GM10847 (cell line): Measurements from ENCODE around the gene GMCL2.

ENCODE experiments used
- POLR2A ChIP-seq: IDR thresholded peaks from 2 replicates; pipeline ENCODE4 v1.6.1; 2011; ENCODE audit not compliant: insufficient read length; ENCODE audit errors: extremely low read depth

The GMCL2 gene

GRCh38 chr5:178187014-178187413, at the start of gene GMCL2:
Gene GMCL2, minus strand, starts transcription at chr5:178187371. Its CDS starts 72 bp downstream, at chr5:178187299.
- TF ChIP-seq POLR2A, result no peak

- no peak for TF ChIP-seq POLR2A
These were observed 49.5 kb upstream of the GMCL2 start for GRCh38 chr5:178236679-178237078.

DNA sequence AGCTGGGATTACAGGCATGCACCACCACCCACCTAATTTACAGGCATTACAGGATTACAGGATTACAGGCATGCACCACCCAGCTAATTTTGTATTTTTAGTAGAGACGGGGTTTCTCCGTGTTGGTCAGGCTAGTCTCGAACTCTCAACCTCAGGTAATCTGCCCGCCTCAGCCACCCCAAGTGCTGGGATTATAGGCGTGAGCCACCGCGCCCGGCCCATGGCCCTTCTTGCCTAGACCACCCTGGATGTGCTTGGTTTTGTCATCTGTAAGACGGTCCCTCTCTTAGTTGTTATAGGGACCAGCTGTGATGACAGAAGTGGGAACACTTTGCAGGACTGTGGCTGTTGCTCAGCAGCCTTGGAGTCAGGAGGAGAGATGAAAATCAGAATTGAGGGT, 49.0 kb upstream of the GMCL2 start:
- TF ChIP-seq POLR2A, result no peak

- TF ChIP-seq POLR2A, result no peak
These were observed 48.4 kb upstream of the GMCL2 start for GRCh38 chr5:178235588-178235974.

GRCh38 chr5:178234750-178235587, 47.8 kb upstream of the GMCL2 start:
- TF ChIP-seq POLR2A, result no peak

DNA sequence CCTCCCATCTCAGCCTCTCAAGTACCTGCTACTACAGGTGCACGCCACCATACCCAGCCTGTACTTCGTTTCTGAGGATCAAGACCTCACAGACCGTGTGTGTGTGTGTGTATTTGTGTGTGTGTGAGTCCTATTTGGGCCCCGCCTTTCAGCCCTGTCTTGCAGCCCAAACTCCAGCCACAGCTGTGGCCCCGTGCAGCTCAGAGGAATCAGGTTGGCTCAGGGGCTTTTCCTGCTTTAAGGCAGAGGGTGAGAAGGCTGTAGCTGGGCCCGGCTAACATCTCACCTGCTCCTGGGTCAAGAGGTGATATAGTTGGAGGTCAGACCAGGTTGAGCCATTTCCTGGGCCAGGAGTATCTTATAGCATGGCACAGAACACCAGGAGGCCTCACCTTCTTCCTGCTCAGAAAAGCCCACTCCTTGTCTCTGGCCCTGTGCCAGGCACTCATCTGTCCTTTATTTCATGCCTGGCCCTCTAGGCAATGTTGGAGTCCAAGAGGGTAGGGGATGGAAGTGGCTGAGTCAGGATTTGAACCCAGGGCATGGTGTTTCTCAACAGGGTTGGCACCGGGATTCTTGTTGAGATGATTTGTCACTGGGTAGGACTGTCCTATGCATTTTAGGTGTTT, 47.1 kb upstream of the GMCL2 start:
- TF ChIP-seq POLR2A, result no peak

GRCh38 chr5:178232920-178233429, 45.8 kb upstream of the GMCL2 start:
- no peak for TF ChIP-seq POLR2A

DNA sequence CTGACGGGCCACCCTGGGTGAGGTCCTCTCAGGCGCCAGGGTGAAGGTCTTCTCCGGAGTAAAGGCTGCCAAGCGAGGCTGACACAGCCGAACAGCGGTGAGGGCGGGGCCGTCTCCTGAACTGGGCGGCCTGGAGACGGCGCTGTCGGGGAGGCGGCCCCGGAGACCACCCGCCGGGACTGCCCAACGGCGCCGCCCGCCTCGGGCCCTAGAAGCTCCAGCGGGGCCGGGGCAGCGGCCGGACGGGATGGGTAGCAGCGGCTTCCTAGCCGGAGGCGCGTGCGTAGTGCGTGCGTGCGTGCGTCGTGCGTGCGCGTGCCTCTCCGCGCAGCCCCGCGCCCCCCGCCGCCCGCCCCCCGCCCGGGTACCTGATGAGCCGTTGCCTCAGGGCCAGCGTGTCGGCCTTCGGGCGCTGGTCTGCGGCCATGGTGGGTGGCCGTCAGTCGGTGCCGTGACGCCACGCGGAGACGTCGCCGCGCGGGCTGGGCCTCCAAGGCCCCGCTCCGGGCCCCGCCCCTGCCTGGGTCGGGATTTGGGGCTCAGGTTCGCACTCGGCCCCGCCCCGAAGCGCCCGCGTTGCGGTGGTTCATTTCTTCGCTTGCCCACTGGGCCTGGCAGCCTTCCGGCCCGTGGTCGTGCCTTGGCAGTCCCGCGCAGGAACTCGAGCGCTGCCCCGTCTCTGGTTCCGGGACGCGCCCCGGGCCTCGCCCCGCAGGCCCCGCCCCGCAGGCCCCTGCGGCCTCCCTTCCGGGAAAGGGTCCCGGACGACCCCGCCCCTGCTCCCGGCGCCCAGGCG, 45.2 kb upstream of the GMCL2 start, which contains the start of gene PHYKPL:
PHYKPL (minus strand) TSS at position 679 of the 796 bp plus-strand sequence; CDS start at position 427, 252 bp downstream.
- TF ChIP-seq POLR2A, result peak; percentile 74

DNA sequence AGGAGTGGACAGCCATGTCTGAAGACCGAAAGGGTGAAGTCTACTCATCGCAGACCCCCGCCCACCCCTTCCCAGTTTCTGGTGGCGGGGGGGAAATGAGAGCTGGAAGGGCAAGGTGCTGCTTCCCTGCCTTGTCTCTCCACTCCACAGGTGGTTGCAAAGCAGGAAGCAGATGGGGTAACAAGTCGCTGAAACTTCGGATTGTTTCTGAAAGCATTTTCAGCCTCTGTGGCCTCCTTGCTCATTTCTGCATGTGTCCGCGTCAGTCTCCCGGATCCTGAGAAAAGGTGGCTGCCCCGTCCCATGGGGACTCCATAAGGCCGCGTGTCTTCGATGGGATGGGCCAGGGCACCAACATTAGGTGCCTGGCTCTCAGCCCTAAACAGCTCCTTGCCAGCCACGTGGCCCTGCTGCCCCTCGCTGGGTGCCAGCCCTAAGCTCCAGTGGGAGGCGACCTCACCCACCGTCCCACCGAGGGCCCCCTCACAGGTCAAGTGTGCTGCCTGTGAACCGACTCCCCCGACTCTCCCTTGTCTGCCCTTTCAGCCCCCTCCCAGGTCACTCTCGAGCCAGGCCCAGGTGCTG, 44.5 kb upstream of the GMCL2 start:
- no peak for TF ChIP-seq POLR2A

DNA sequence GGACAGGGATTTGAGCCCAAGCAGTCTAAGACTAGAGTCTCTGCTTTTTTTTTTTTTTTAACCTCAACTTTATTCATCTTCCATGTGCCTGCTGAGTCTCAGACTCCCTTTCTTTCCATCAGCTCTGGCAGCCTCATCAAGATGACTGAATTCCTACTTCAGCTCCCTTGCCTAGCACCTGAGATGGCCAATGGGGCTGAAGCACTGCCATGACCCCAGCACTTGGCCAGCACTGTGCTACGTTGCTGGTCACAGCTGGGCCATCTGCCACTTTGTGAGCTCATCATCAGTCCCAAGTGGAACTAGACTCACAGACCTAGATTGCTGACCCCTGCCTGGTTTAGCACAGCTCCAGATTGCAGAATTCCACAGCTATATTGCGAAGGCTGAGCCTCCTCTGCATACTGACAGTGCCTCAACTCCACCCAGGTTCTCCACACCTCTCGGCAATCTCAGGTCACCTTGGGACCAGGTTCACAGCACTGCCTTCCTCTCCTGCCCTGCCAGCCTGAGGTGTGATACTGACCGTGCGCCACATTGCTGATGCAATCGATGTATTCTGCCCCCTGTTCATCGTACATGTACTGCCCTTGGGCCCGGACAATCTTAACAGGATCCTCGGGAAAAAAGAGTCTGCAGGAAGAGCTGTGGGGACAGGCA, 43.8 kb upstream of the GMCL2 start:
- no peak for TF ChIP-seq POLR2A

- no peak for TF ChIP-seq POLR2A
These were observed 42.7 kb upstream of the GMCL2 start for GRCh38 chr5:178229861-178230260.

DNA sequence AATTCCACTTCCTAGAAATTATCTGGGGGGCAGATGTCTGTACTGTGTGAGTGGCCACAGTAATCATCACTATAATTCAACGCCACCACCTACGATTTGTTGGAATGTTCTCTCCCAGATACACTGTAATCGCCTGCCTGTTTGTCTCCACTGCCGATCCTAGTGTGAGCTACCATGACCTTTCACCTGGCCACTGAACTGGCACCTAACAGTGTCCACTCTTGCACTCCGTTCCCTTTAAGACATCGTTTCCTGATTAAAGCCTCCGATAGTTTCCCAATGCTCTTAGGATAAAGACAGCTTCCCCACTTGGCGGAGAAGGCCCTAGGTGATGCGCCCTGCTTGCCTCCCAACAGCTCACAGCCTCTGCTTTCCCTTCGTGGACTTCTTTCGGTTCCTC, 41.4 kb upstream of the GMCL2 start:
- no peak for TF ChIP-seq POLR2A

DNA sequence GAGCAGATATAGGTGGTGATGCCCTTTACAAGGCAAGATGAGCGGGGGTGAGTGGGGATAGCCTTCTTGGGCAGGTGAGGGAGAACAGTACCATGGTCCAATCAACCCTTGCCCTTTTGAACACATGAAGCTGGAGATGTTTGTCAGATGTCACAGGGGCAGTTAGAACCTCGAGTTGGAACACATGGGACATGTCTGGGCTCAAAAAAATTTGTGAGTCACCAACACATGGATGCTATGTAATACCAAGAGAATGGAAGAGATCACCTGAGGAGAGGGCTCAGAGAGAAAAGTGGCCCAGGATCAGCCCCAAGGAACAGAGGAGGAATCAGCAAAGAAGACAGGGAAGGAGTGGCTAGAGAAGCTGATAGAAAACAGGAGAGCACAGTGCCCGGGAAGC, 40.8 kb upstream of the GMCL2 start:
- no peak for TF ChIP-seq POLR2A

GRCh38 chr5:178227138-178227659, 40.0 kb upstream of the GMCL2 start:
- TF ChIP-seq POLR2A, result no peak

- no peak for TF ChIP-seq POLR2A
These were observed 38.0 kb upstream of the GMCL2 start for GRCh38 chr5:178225174-178225573.

DNA sequence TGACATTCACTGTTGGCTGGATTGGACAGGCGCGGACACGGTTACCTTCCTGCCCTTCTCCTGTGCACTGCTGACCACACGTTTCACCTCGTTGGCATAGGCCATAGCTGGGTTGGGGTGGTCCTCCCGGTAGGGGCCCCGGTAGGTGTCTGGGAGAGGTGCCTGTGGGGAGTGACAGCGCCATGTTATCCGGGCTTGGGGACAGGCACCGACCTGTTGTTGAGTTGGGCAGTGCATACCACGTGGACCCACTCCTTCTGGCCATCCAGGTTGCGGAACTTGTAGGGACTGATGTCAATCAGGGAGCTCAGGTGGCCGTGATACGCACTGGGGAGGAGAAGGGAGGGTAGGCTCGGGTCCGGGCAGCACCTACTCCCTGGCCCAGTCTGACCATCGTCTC, 37.2 kb upstream of the GMCL2 start:
- no peak for TF ChIP-seq POLR2A
